ENCODE measurements around the gene PTH2. TPM values are rescaled to one million over a fixed set of nuclear protein-coding genes. Genes with fewer than 3 reads are reported as not detected.

Gene PTH2
- total and polyA plus RNA-seq, 8 donors, result not detected

DNA sequence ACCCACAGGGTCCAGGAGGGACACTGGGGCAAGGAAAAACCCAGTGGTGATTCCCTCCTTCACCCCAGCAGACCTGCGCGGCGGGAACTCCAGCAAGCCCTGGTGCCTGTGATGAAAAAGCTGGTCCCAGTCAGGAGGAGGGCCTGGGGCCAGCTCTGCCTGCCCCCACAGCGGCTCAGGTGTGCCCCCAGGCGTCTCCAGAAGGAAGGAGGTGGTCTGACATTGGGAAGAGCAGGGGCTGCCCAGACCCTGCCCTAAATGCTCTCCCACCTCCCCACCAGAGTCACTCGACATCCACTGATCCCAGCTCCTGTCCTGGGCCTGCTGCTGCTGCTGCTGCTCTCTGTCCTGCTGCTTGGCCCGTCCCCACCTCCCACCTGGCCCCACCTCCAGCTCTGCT lies 6.2 kb downstream of the PTH2 start:
- intact Hi-C loops (cut with DNase I), result no loop called here

DNA sequence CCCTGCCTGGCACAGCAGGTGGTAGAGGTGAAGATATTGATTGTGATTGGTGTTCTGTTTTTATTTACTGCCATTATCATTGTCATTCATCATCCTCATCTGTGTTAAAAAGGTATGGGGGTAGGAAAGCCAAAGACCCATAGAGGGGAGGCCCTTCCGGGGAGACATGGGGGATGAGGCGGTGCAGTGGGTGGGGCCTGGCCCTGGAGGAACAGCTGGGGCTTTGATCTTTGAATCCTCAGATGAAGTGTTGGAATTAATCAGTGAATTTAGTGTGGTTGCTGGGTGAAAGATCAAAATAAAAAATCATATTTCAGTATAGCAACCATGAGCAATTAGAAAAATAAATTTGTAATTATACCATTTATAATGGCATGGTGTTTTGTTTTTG lies 7.4 kb downstream of the PTH2 start:
- Histone ChIP-seq H3K27ac (no peak overlapping the region), H3K4me3 (no peak overlapping the region), H3K36me3 (no peaks in the 10 kb centered on the region), H3K9me3 (no peaks in the 10 kb centered on the region), H3K27me3 (peaks cover 10 to 53% of the 10 kb centered on the region in 2 donors), H3K4me1 (no peaks in the 10 kb centered on the region)
- intact Hi-C loops (cut with DNase I), result no loop called here
- DNase-seq (no peak), ATAC-seq (no peak)
- TF ChIP-seq, protein P1, sequence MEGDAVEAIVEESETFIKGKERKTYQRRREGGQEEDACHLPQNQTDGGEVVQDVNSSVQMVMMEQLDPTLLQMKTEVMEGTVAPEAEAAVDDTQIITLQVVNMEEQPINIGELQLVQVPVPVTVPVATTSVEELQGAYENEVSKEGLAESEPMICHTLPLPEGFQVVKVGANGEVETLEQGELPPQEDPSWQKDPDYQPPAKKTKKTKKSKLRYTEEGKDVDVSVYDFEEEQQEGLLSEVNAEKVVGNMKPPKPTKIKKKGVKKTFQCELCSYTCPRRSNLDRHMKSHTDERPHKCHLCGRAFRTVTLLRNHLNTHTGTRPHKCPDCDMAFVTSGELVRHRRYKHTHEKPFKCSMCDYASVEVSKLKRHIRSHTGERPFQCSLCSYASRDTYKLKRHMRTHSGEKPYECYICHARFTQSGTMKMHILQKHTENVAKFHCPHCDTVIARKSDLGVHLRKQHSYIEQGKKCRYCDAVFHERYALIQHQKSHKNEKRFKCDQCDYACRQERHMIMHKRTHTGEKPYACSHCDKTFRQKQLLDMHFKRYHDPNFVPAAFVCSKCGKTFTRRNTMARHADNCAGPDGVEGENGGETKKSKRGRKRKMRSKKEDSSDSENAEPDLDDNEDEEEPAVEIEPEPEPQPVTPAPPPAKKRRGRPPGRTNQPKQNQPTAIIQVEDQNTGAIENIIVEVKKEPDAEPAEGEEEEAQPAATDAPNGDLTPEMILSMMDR (IDR thresholded peaks at IDR 0.05), result no peak

More for the DNA sequence above, 6.2 kb downstream of the PTH2 start:
- Histone ChIP-seq H3K4me1 (peaks cover 4 to 10% of the 10 kb centered on the region in 2 donors), H3K9me3 (no peaks in the 10 kb centered on the region), H3K27ac (no peak overlapping the region), H3K4me3 (no peak overlapping the region), H3K27me3 (peaks cover 22 to 66% of the 10 kb centered on the region in 2 donors), H3K36me3 (no peaks in the 10 kb centered on the region)
- no peak for DNase-seq
- TF ChIP-seq, protein P1 (IDR thresholded peaks at IDR 0.05), result no peak
- no peak for ATAC-seq

DNA sequence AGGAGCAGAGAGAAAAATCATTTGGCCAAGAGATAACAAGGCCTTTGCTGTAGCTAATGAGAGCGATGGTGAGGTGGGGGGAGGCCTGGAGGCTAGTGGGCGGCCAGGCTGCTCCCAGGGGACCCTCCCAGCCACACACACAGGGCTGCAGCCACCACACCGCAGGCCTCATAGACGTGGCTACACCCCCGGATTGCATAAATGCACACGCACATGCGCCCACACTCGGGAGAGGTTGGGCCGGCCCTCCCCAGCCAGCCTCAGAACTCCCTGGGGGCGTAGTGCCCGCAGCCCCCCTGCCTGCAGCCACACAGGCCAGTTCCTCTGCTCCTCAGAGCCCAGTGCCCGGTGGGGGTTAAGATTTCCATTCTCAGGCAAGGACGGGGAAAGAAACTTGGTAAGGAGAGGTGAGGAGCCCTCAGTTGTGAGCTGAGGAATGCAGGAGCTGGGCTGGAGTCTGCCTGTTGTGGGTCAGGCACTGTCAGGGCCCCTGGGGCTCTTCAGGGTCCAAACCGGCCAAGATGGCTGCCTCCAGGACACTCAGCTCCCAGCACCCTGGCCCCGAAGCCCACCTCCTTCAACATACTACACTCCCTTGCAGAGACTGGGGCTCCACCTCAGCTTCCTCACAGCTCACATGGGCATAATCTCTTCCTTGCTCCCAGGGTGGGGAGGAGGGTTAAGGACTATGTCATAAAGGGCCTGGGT lies 8.0 kb downstream of the PTH2 start:
- Histone ChIP-seq H3K36me3 (no peaks in the 10 kb centered on the region), H3K4me1 (no peaks in the 10 kb centered on the region), H3K4me3 (no peak overlapping the region), H3K9me3 (no peaks in the 10 kb centered on the region), H3K27me3 (peaks cover 7 to 47% of the 10 kb centered on the region in 2 donors), H3K27ac (no peak overlapping the region)
- no peak for DNase-seq
- intact Hi-C loops (cut with DNase I), result no loop called here
- TF ChIP-seq, protein P1 (IDR thresholded peaks at IDR 0.05), result no peak
- peak; percentile 22 for ATAC-seq

DNA sequence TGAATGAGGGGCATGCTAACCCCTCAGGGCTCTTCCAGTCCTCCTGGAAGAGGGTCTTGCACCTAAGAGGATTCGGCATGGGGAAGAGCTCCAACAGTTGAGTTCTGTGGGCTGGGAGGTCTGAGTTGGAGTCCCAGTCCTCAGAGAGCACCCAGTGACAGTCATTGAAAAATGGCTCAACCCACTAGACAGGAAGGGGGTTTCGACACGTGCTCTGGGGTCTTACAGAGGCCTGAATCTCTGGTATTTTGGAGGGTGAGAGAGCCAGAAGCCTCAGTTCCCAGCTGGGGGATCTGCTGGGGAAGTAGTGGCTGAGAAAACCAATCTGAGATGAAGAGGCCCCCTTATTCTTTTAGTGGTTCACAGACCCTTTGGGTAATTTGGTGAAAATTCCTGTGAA lies 9.0 kb downstream of the PTH2 start:
- intact Hi-C loops (cut with DNase I), result no loop called here
- ATAC-seq, result no peak
- Histone ChIP-seq H3K4me1 (peaks cover 0 to 8% of the 10 kb centered on the region in 2 donors), H3K9me3 (no peaks in the 10 kb centered on the region), H3K36me3 (no peaks in the 10 kb centered on the region), H3K27ac (no peak overlapping the region), H3K27me3 (peaks cover 0 to 38% of the 10 kb centered on the region in 2 donors), H3K4me3 (no peak overlapping the region)
- TF ChIP-seq, protein P1 (IDR thresholded peaks at IDR 0.05), result no peak
- no peak for DNase-seq

DNA sequence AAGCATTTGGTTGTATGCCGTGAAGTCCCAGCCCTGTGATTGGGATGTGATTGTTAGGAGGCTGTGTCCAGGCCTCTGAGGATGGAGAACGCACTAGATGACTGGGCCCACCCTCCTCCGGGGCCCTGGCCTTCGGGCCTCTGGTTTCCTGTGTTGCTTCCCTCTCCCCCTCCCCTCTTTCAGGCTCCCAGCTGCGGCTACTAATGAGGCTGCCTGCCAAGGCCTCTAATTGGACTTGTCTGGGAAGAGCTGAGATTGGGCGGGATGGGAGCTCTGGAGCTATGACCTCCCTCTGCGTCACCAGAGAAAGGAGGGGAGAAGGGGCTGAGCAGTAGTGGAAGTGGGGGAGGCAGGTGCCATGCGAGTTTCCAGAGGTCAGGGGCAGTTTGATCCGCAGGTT lies 9.9 kb downstream of the PTH2 start:
- peaks cover 0 to 13% of the 10 kb centered on the region in 2 donors for H3K4me1 ChIP-seq
- intact Hi-C loops (cut with DNase I), result no loop called here

More for the DNA sequence above, 9.9 kb downstream of the PTH2 start:
- Histone ChIP-seq H3K27ac (no peak overlapping the region), H3K9me3 (no peaks in the 10 kb centered on the region), H3K4me3 (no peak overlapping the region), H3K36me3 (no peaks in the 10 kb centered on the region), H3K27me3 (peaks cover 0 to 29% of the 10 kb centered on the region in 2 donors)
- ATAC-seq (no peak), DNase-seq (peak in 2 of 4 donors; percentile 42 to 74)
- TF ChIP-seq, protein P1 (IDR thresholded peaks at IDR 0.05), result no peak

All from left lung (tissue), 10 donors.